Fibroblast of mammary gland (primary cell): Measurements from ENCODE around the gene ADIPOR2.

ENCODE experiments used
- DNase-seq: peaks from one replicate; pipeline ENCODE4 v3.0.0-alpha.2; 2010; ENCODE audit warnings: low read depth
- H3K4me3 ChIP-seq: 2 replicates; pipeline ENCODE4 v1.5.1; 2011; ENCODE audit warnings: low read depth, mild to moderate bottlenecking, low read length, moderate library complexity; ENCODE audit not compliant: control insufficient read depth
- CTCF ChIP-seq: conservative IDR thresholded peaks from 2 replicates; pipeline ENCODE4 v1.5.1; 2011; ENCODE audit warnings: low read depth, low read length, inconsistent platforms; ENCODE audit not compliant: control insufficient read depth, insufficient read depth

The ADIPOR2 gene

GRCh38 chr12:1758376-1758775 lies 67.5 kb downstream of the ADIPOR2 start:
- no peak for TF ChIP-seq CTCF
- H3K4me3 ChIP-seq: no peak overlapping the region

DNA sequence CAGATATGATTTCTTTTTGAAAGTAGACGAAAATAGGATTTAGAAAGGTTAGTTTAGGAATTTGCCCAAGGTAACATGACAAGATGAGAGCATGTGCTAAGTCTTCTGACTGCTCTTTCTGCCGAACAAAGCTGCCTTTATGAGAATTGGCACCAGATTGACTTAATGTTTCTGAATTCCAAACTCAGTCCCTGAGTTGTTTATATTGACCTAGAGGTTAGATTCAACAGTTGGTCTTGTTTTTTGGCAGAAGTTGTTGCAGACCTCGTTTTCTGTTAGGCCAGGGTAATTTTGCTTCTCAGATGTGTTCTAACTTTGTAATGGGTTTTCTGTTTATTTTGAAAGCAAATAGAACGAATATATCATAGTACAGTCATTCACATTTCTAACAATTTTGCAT lies 68.0 kb downstream of the ADIPOR2 start:
- TF ChIP-seq CTCF: no peak
- H3K4me3 ChIP-seq: no peak overlapping the region
- no peak for DNase-seq

More at GRCh38 chr12:1758376-1758775, 67.5 kb downstream of the ADIPOR2 start:
- no peak for DNase-seq

DNA sequence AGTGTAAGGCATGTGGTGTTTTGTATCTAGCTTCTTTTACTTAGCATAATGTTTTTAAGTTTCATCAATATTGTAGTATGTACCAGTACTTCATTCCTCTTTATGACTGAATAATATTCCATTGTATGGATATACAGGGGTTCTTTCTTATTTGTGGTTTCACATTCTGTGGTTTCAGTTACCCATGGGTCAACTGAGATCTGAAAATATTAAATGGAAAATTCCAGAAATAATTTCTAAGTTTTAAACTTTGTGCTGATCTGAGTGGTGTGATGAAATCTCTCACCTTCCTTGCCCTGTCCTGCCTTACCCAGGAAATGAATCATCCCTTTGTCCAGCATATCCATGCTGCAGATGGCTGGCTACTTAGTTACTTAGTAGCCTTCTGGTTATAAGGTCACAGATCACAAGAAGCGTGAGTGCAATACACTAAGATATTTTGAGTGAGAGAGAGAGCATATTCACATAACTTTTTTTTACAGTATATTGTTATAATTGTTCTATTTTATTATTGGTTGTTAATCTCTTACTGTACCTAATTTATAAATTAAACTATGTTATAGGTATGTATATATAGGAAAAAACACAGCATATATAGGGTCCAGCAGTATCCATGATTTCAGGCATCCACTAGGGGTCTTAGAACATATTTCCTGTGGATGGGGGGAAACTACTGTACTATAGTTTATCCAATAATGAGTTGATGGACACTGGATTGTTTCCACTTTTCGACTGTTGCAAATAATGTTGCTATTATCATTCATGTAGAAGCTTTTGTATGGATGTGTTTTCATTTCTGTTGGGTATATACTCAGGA lies 69.9 kb downstream of the ADIPOR2 start:
- no peak overlapping the region for H3K4me3 ChIP-seq
- no peak for TF ChIP-seq CTCF
- DNase-seq: peak; percentile 80

- DNase-seq: no peak
- H3K4me3 ChIP-seq: no peak overlapping the region
- no peak for TF ChIP-seq CTCF
Observed at GRCh38 chr12:1761857-1762256, 71.0 kb downstream of the ADIPOR2 start.

GRCh38 chr12:1763153-1763552 lies 72.3 kb downstream of the ADIPOR2 start:
- no peak overlapping the region for H3K4me3 ChIP-seq
- TF ChIP-seq CTCF: no peak
- no peak for DNase-seq

DNA sequence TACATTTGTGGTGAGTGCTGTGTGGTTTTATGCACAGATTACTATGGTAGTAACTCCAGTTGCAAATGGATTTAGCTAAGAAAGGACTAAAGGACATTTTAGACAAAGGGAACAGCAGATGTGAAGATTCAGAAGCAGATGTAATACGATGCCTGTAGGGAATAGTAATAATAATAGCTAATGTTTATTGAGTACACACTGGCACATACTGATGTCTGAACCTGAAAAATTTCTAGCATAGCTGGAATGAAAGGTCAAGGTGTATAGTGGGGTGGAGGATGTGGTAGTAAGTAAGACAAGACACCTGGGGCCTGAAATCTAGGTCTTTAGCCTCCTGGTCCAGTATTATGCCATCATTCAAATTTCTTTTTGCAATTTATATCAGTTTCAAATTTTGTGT lies 75.2 kb downstream of the ADIPOR2 start:
- TF ChIP-seq CTCF: no peak
- DNase-seq: no peak
- no peak overlapping the region for H3K4me3 ChIP-seq

DNA sequence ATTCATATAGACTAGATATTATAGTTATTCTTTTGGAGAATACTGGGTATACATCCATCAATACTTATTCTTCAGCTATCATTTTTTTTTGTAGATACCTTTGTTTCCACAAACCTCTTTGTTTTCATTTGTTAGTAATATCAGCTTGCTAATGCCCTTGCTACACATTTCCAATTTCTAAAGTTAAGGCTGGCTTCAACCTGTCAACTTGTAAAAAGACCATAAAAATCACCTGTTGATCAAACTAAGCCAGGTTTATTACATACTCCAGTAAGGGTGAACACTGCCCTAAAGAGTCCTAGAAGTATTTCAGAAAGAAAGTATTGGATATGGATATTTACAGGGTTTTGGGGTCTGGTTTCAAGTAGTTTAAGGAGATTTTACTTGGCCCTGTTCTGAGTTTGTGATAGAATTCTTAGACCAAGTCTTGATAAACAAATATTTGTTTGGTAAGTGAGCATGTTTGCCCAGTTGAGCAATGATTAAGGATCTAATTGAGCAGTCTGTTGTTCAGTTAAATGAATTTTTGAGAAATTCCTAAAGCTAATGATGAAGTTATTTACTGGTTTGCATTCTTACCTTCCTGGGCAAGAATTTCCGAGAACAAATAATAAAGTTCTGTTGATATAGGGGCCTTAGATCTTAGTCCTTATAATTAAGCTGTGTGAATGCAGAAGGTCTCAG lies 76.7 kb downstream of the ADIPOR2 start:
- no peak for TF ChIP-seq CTCF
- no peak overlapping the region for H3K4me3 ChIP-seq
- DNase-seq: no peak
